ENCODE results near the gene ELFN2.

Gene ELFN2

DNA sequence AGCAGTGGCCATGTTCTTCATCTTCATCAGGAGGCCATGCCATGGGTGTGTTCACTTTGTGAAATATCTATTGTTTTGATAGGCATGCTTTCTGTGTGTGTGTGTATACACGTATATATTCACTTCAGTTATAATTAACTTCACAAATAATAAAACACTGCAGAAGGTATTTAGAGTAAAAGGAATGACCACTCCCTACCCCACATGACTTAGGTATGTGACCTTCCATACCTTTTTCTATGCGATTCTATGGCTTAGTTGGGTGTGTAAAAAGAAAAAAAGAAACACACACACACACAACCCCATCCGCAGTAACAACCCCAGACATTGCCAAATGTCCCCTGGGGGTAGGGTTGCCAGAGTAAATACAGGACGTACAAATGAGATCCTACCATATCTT is 73.0 kb downstream of the ELFN2 start:
- Histone ChIP-seq H3K4me2 (ENCODE audit: low read length) (no peak overlapping the region), H3K4me1 (ENCODE audit: control insufficient read depth, low read length) (no peaks in the 10 kb centered on the region), H3K9me3 (ENCODE audit: control insufficient read depth, insufficient read depth, low read length) (no peaks in the 10 kb centered on the region), H3K27ac (ENCODE audit: low read depth, low read length) (no peak overlapping the region), H3K79me2 (ENCODE audit: control insufficient read depth, low read length) (no peaks in the 10 kb centered on the region), H4K20me1 (ENCODE audit: control insufficient read depth, insufficient read depth, low read depth, low read length) (no peaks in the 10 kb centered on the region), H3K36me3 (ENCODE audit: control insufficient read depth, low read length) (no peaks in the 10 kb centered on the region), H3K9me2 (replicated peaks; ENCODE audit: control insufficient read depth, low read length) (no peaks in the 10 kb centered on the region), H3K4me3 (ENCODE audit: low read length) (no peak overlapping the region), H3K27me3 (ENCODE audit: control insufficient read depth, low read length) (0 out of 2 replicates have a peak, but pooled peaks cover 3% of the 10 kb centered on the region), H3F3A (ENCODE audit: control insufficient read depth, insufficient read depth) (no peaks in the 10 kb centered on the region)
- no peak for TF ChIP-seq EZH2phosphoT487 (IDR thresholded peaks at IDR 0.05; ENCODE audit: borderline replicate concordance, low read length)
- TF ChIP-seq, protein P1, sequence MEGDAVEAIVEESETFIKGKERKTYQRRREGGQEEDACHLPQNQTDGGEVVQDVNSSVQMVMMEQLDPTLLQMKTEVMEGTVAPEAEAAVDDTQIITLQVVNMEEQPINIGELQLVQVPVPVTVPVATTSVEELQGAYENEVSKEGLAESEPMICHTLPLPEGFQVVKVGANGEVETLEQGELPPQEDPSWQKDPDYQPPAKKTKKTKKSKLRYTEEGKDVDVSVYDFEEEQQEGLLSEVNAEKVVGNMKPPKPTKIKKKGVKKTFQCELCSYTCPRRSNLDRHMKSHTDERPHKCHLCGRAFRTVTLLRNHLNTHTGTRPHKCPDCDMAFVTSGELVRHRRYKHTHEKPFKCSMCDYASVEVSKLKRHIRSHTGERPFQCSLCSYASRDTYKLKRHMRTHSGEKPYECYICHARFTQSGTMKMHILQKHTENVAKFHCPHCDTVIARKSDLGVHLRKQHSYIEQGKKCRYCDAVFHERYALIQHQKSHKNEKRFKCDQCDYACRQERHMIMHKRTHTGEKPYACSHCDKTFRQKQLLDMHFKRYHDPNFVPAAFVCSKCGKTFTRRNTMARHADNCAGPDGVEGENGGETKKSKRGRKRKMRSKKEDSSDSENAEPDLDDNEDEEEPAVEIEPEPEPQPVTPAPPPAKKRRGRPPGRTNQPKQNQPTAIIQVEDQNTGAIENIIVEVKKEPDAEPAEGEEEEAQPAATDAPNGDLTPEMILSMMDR (IDR thresholded peaks at IDR 0.05; ENCODE audit: low read depth, low read length, poor library complexity, severe bottlenecking), result no peak

- H3K79me2 ChIP-seq (ENCODE audit: control insufficient read depth, low read length), result no peaks in the 10 kb centered on the region
- no peak overlapping the region for H3K4me3 ChIP-seq (ENCODE audit: low read length)
- H3K9me2 ChIP-seq (replicated peaks; ENCODE audit: control insufficient read depth, low read length), result no peaks in the 10 kb centered on the region
- H3K27me3 ChIP-seq (ENCODE audit: control insufficient read depth, low read length), result 0 out of 2 replicates have a peak, but pooled peaks cover 3% of the 10 kb centered on the region
- H4K20me1 ChIP-seq (ENCODE audit: control insufficient read depth, insufficient read depth, low read depth, low read length), result no peaks in the 10 kb centered on the region
- no peak overlapping the region for H3K4me2 ChIP-seq (ENCODE audit: low read length)
- H3K4me1 ChIP-seq (ENCODE audit: control insufficient read depth, low read length), result no peaks in the 10 kb centered on the region
- H3K9me3 ChIP-seq (ENCODE audit: control insufficient read depth, insufficient read depth, low read length), result no peaks in the 10 kb centered on the region
- H3K27ac ChIP-seq (ENCODE audit: low read depth, low read length), result no peak overlapping the region
- no peaks in the 10 kb centered on the region for H3F3A ChIP-seq (ENCODE audit: control insufficient read depth, insufficient read depth)
- H3K36me3 ChIP-seq (ENCODE audit: control insufficient read depth, low read length), result no peaks in the 10 kb centered on the region
- TF ChIP-seq, protein P1 (IDR thresholded peaks at IDR 0.05; ENCODE audit: low read depth, low read length, poor library complexity, severe bottlenecking), result no peak
Observed at GRCh38 chr22:37353839-37354238, 73.4 kb downstream of the ELFN2 start.

GRCh38 chr22:37352481-37352880 is 74.8 kb downstream of the ELFN2 start:
- H3K79me2 ChIP-seq (ENCODE audit: control insufficient read depth, low read length), result no peaks in the 10 kb centered on the region

More at GRCh38 chr22:37352481-37352880, 74.8 kb downstream of the ELFN2 start:
- H4K20me1 ChIP-seq (ENCODE audit: control insufficient read depth, insufficient read depth, low read depth, low read length), result no peaks in the 10 kb centered on the region
- no peaks in the 10 kb centered on the region for H3K9me3 ChIP-seq (ENCODE audit: control insufficient read depth, insufficient read depth, low read length)
- H3F3A ChIP-seq (ENCODE audit: control insufficient read depth, insufficient read depth), result no peaks in the 10 kb centered on the region
- no peaks in the 10 kb centered on the region for H3K9me2 ChIP-seq (replicated peaks; ENCODE audit: control insufficient read depth, low read length)
- no peaks in the 10 kb centered on the region for H3K4me1 ChIP-seq (ENCODE audit: control insufficient read depth, low read length)
- H3K27me3 ChIP-seq (ENCODE audit: control insufficient read depth, low read length), result 0 out of 2 replicates have a peak, but pooled peaks cover 3% of the 10 kb centered on the region
- H3K4me3 ChIP-seq (ENCODE audit: low read length), result no peak overlapping the region
- no peak overlapping the region for H3K27ac ChIP-seq (ENCODE audit: low read depth, low read length)
- H3K36me3 ChIP-seq (ENCODE audit: control insufficient read depth, low read length), result no peaks in the 10 kb centered on the region
- H3K4me2 ChIP-seq (ENCODE audit: low read length), result no peak overlapping the region
- TF ChIP-seq, protein P1 (IDR thresholded peaks at IDR 0.05; ENCODE audit: low read depth, low read length, poor library complexity, severe bottlenecking), result no peak
- TF ChIP-seq EZH2phosphoT487 (IDR thresholded peaks at IDR 0.05; ENCODE audit: borderline replicate concordance, low read length), result no peak

All from DOHH2 (cell line).